GM03348 (cell line): ENCODE measurements around the gene TMEM95.
"Not testable (repeated sequence)": the region's sequence is repeated elsewhere in the genome, so short reads cannot be mapped to it uniquely, and the experiment has no call there.

Experiments used
- DNase-seq: peaks from one replicate; pipeline ENCODE4 v3.0.0; 2012; ENCODE audit warnings: low spot score

Gene TMEM95

DNA sequence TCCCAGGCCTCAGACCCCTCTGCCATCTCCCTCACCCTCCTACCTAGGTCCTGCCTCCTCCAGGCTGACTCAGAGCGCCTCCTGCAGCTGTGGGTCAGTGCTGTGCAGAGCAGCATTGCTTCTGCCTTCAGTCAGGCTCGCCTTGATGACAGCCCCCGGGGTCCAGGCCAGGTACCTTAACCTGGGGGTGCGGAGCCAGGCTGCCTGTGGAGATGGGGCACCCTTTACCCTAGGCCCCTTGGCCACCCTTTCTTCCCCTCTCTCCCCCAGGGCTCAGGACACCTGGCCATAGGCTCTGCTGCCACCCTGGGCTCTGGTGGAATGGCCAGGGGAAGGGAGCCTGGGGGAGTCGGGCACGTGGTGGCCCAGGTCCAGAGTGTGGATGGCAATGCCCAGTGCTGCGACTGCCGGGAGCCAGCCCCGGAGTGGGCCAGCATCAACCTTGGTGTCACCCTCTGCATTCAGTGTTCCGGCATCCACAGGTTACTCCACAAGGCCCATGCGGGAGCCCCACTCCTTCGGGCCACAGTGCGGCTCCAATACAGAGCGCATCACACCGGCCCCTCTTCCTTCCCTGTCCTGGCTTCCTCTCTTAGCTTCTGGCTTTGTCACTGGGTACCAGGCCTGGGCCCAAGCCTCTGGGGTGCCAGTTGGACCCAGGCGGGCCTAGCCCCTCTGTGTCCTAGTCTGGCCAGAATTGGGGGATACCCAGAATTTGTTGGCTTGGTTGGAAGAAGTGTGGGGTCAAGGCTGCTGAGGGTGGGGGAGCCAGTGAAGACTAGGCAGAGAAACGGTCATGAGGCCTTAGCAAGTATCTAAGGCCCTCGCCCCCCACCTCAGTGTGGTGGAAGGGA, 8.0 kb upstream of the TMEM95 start:
- no peak for DNase-seq

DNA sequence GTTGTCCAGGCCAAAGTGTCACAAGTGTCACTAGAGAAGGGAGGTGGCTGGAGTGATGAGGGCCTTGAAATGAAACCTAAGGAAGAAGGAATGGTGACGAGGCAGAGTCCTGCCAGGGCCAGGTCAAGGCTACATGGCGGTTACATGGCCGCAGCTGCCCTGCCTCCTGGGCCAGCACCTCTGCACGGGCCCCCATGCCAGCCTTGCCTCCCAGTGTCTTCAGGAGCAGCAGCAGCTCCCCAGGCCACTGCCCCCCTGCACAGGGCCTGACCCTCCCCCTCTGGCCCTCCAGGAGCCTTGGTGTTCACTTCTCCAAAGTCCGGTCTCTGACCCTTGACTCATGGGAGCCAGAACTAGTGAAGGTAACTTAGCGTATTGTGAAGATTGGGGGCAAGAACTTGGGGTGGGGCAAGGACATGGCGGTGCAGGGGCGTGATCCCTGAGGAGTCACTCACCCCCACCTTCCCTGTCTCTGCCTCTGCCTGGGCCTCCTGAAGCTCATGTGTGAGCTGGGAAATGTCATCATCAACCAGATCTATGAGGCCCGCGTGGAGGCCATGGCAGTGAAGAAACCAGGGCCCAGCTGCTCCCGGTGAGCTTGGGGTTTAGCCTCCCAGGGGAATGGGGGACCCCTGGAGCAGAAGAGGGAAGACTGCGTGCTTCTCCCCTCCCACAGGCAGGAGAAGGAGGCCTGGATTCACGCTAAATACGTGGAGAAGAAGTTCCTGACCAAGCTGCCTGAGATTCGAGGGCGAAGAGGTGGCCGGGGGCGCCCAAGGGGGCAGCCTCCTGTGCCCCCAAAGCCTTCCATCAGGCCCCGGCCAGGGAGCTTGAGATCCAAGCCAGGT, 7.1 kb upstream of the TMEM95 start:
- no peak for DNase-seq

DNA sequence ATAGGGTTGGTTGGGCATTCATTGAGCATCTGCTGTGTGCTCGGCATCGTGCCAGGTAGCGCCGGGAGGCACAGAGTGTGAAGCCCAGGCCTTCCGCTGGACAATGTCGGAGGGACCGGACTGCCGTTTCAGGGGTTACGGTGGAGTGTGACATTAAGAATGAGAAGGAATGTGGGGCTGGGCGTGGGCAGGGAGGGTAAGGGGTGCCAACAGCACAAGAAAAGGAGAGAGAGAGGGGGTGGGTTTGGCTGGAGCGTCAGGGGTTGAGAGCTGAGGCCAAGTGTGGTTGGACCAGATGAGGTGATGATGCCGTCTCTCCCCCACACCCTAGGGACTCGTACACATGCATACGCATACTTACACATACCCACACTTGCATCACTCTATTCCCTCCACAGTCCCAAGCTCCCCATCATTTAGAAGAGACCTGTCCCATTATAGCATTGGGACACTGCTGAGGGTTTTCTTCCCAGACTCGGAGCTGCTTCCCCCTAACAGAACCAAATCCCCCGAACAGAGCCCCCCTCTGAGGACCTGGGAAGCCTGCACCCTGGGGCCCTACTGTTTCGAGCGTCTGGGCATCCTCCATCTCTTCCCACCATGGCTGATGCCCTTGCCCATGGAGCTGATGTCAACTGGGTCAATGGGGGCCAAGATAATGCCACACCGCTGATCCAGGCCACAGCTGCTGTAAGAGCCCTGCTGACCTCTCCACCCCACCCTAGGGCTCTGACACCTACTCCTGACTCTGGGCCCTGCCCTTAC, 6.3 kb upstream of the TMEM95 start:
- peak; percentile 57 for DNase-seq

DNA sequence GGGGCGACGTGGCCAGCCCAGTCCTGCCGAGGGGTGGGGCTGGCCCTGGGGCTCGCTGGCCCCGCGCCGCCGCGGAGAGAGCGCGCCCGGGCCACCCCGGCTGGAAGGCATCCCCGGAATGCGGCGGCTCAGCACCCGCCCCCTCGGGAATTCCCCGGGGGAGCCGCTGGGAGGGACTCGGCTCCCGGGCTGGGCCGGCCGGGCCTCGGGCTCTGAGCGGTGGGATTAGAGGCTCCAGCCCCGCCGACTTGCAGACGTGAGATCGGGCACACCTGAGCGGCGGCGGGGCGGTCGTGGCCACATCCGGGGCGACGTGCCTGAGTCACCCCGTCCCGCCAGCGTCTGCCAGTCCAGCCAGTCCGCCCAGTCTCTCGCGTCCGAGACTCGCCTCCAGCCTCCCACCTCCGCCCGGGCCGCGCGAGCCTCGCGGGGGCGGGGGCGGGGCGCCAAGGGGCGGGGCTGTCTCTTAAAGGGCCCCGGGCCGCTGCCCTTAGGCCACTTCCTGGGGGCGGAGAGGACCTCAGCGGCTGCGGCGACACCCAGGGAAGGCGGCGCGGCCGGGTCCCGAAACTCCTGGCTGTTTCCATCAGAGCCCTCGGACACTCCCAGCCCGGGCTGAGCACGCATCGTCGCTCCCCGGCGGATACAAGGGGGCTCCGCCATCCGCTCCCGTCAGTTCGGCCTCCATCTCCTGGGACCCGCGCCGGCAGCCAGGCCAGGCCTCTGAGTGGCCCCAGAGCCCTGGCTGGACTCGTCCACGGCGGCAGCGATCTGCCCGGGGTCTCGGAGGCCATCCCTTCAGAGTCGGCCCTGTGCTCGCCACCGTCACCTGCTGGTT, 3.1 kb upstream of the TMEM95 start, which contains the start of gene KCTD11:
TSS of gene KCTD11 (plus strand) at position 498 of the 838 bp plus-strand sequence.
- DNase-seq = peak; percentile 98

DNA sequence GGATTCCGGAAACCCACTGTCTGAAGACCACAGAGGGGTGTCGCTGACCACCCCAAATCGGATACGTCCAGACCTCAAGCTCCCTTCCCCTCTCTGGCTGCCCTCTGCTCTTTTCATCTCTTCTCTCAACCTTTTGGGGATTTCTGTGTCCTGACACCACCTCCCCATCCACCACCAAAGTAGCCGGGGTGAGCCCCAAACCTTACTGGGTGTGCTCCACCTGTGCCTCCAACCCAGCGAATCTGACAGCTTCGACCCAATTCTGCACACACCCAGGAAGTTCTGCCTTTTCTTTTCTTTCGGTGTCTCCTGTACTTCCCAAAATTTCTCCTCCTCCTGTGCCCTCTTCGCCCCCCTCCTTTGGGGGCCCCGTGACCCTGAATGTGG, 2.5 kb upstream of the TMEM95 start:
- DNase-seq = no peak

DNA sequence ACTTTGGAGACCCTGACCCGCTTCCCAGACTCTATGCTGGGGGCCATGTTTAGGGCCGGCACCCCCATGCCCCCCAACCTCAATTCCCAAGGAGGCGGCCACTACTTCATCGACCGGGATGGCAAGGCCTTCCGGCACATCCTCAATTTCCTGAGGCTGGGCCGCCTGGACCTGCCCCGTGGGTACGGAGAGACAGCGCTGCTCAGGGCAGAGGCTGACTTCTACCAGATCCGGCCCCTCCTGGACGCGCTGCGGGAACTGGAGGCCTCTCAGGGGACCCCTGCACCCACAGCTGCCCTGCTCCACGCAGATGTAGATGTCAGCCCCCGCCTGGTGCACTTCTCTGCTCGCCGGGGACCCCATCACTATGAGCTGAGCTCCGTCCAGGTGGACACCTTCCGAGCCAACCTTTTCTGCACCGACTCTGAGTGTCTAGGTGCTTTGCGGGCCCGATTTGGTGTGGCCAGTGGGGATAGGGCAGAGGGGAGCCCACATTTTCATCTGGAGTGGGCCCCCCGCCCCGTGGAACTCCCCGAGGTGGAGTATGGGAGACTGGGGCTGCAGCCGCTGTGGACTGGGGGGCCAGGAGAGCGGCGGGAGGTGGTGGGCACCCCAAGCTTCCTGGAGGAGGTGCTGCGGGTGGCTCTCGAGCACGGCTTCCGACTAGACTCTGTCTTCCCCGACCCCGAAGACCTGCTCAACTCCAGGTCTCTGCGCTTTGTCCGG, 1.9 kb upstream of the TMEM95 start:
- DNase-seq = no peak

DNA sequence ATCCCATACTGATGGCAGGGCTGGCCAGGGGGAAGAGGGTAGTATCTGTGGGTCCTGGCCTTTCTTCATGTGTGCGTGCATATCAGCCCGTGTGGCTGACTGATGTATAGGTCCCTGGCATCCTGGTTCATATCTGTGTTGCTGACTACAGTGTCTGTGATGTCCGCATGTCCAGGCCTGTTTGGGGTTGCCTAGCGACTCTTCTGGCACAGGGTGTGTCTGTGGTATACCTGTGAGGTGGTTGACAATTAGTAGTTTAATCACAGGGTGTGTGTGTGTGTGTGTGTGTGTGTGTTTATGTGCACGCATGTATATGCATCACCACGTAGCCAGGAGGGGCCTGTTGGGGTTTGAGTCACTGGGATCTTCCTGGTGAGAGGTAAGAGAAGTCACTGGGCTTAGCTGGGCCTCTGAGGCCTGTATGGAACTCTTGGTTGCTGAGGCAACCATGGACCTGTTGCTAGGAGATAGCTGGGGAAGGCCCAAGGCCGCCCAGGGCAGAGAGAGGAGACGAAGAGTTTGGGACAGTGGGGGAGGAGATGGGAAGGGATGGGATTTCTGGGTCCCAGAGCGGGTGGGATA, 603 bp upstream of the TMEM95 start:
- no peak for DNase-seq

DNA sequence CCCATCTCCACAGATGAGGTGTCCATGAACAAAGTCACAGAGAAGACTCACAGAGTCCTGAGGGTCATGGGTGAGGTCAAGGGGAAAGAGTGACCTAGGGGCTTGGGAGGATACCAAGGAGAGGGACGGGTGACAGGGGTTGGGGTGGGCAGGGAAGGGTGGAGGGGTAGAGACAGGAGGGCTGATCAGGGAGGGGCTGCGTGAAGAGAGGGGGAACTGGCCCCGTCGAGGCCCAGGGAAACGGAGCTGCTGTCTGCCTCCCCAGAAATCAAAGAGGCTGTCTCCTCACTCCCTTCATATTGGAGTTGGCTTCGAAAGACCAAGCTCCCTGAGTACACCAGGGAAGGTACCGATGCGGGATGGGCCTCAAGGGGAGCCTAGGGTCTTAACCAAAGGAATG, 617 bp downstream of the TMEM95 start:
- DNase-seq = no peak

DNA sequence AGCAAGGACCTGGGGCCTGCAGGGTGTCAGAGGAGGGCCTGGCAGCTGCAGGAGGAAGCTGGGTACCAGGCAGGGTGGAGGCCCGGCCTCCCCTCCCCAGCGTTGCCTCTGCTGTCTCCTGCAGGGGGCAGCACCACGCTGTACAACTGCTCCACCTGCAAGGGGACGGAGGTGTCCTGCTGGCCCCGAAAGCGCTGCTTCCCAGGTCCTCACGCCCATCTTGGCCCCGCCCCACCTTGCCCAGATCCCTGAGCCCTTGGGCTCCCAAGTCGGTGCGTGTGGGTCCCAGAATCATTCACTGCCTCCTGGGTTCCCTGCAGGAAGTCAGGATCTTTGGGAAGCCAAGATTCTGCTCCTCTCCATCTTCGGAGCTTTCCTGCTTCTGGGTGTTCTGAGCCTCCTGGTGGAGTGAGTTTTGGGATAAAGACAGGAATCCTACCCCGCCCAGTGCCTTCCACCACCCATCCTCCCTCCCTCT, 1.2 kb downstream of the TMEM95 start:
- DNase-seq = peak; percentile 87

DNA sequence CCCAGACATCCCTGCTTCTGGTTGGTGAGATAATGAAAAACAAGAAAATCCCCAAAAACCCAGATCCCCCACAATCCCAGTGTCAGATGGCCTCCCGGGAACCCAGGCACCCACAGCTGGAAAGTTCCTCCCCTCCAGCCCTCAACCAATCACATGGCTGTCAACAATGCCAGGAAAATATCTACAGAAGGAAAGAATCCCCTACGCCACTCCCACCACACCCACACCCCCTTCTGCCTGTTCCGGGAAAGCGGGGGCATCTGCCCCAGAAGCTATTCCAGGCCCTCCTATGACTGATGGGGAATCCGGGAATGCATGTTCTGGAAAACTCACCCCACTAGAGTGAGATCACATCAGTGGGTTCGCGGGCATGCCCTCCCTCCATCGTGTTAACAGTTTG, 1.8 kb downstream of the TMEM95 start:
- peak; percentile 54 for DNase-seq

DNA sequence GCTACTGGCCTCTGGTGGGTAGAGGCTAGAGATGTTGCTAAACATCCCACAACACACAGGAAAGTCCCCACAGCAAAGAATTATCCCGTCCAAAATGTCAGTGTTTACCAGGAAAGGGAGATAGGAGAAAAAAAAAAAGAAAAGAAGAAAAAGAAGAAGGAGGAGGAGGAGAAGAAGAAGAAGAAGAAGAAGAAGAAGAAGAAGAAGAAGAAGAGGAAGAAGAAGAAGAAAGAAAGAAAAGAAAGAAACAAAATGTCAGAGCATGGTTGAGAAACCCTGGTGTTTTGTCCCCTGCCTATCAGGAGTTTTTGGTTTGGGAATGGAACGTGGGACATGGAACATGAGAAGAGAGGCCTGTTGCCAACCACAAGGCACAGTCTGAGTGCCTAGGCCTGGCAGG, 2.4 kb downstream of the TMEM95 start:
- DNase-seq = no peak

DNA sequence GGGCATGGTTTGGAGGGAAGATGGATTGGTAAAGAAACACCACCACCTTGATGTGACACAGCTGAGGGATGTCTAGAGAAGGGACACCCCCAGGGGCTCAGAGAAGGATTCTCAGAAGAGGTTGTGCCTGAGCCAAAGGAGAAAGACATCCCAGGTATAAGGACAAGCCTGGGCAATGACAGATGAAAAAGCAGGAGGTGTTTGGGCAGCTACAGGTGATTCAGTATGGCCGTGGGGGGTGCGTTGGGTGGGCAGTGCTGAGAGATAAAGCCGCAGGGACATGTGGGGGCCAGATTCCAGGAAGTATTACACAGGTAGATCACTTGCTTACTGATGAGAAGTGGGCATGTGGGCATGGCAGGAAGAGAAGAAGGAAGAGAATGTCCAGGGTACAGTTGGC, 7.0 kb downstream of the TMEM95 start:
- no peak for DNase-seq

DNA sequence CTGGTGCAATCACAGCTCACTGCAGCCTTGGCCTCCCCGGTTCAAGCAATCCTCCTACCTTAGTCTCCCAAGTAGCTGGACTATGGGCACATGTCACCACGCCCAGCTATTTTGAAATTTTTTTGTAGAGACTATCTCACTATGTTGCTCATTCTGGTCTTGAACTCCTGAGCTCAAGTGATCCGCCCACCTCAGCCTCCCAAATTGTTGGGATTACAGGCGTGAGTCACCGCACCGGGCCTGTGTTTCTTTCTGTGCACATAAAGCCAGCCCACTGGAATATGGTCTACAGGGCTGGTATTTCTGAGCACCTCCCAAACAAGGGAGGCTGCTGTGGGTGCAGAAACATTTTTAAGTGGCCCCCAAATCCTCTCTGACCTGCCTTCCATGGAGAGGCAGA, 8.4 kb downstream of the TMEM95 start:
- DNase-seq = no peak

DNA sequence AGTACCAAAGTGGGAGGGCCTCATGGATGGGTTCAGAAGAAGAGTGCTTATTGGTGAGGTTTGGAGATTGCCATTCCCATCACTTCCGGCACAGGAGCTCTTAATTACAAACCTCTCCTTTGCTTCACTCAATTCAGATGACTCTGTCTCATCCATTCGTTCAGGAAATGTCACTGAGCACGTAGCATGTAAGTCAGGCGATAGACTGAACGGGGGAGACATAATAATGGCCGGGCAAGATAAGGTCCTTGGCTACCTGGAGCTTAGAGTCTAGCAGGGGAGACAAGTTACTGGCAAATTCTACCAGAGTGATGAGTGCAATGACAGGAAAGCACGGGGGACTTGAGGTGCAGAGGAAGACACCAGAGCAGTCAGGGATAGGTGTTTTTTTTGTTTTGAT, 11.0 kb downstream of the TMEM95 start:
- not testable (repeated sequence) for DNase-seq

DNA sequence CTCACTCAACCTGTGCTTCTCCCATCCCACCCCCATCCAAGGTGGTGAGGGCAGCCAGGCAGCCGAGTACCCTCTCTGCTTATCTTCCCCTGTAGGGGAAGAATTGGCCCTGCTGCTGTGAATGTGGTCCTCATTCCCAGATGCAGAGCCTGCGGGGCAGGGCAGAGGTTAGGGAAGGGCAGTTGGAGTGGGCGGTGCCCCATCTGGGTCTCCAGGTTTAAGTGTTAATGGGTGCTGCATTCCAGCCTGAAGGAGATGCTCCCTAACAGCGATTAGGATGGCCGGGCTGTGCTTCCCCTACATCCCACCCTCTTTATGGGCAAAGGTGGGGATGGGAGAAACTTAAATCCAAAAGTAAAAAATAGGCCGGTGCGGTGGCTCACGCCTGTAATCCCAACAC, 12.1 kb downstream of the TMEM95 start:
- no peak for DNase-seq

DNA sequence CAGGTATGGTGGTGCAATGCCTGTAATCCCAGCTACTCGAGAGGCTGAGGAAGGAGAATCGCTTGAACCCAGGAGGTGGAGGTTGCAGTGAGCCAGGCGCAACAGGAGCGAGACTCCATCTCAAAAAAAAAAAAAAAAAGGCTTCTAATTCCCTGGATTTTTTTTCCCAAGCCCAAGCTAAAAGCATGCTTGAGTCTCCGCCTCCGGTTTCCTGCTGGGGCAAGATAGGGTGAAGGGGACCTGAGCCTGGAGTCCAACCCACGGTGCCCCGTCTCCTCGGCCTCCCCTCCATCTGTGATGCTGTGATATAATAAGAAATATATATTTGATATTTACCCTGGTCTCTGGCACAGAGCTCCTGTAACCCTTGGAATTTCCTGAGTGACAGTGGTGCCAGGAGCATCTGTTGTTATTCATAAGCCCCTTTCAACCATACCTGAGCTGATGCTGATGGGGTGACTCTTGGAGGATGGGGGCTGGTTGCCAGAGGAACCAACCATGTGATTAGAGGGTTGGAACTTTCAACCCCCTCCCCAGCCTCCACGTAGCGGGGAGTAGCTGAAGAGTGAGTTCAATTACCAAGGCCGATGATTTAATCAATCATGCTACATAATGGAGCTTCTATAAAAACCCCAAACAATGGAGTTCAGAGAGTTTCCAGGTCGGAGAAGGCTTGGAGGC, 13.1 kb downstream of the TMEM95 start:
- no peak for DNase-seq

DNA sequence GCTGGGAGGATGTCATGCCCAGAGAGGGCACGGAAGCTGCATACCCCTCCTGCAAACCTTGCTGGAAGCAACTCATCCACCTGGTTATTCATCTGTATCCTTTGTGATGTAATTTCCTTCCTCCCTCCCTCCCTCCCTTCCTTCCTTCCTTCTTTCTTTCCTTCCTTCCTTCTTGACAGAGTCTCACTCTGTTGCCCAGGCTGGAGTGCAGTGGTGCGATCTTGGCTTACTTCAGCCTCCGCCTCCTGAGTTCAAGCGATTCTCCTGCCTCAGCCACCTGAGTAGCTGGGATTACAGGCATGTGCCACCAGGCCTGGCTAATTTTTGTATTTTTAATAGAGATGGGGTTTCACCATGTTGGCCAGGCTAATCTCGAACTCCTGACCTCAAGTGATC, 13.6 kb downstream of the TMEM95 start:
- not testable (repeated sequence) for DNase-seq

DNA sequence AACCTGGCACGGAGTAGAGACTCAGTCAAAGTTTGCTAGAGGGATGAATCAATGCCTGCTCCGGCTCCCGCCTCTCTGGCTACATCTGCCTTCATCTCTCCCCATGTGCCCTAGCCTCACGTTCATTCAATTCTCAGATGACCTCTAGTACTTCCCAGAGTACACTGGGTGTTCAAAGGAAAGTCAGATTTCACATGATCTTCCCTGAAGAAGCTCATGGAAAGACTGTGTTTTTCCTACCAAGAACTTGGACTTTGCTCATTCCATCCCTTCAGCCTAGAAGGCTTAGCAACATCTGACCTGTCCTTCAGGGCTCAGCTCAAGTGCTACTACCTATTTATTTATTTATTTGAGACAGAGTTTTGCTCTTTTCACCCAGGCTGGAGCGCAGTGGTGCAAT, 14.9 kb downstream of the TMEM95 start:
- no peak for DNase-seq

DNA sequence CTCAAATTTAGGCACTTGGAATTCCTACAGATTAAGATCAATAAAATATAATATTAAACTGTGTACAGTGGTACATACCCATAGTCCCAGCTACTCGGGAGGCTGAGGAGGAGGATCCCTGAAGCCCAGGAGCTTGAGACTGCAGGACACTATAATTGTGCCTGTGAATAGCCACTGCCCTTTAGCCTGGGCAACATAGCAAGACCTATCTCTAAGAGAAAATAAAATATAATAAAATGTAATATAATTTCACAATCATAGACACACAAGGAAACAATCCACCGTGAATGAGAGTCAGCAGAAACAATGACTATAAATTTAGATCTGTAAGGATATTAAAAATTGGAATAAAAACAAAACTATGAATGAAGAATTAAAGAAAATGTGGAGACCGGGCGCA, 15.9 kb downstream of the TMEM95 start:
- DNase-seq = no peak

DNA sequence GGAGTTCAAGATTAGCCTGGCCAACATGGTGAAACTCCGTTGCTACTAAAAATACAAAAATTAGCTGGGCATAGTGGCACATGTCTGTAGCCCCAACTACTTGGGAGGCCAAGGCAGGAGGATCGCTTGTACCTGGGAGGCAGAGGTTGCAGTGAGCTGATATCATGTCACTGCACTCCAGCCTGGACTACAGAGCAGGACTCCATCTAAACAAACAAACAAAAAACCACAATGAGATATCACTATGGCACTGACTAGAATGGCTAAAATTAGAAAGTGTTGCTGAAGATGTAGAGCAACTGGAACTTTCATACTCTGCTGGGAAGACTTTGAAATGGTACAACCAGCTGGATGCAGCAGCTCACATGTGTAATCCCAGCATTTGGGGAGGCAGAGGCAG, 19.4 kb downstream of the TMEM95 start:
- no peak for DNase-seq
